NT2/D1 (cell line): ENCODE results near the gene RPL28.

Experiments
- SUZ12 ChIP-seq: IDR thresholded peaks from 2 replicates; pipeline ENCODE4 v1.6.1; 2011; ENCODE audit not compliant: insufficient read length, insufficient read depth; ENCODE audit errors: extremely low read depth
- YY1 ChIP-seq: IDR thresholded peaks from 2 replicates; pipeline ENCODE4 v1.6.1; 2011; ENCODE audit not compliant: insufficient read length, insufficient read depth
- ZNF274 ChIP-seq: IDR thresholded peaks from 2 replicates; pipeline ENCODE4 v1.6.1; 2011; ENCODE audit warnings: mild to moderate bottlenecking, low read depth, low read length

GRCh38 chr19:55358493-55358892 lies 27.2 kb upstream of the RPL28 start:
- TF ChIP-seq ZNF274, result no peak
- TF ChIP-seq YY1, result no peak
- TF ChIP-seq SUZ12, result no peak
